ENCODE data around the gene GTPBP2.

GRCh38 chr6:43593938-43594337 is 35.1 kb downstream of the GTPBP2 start:
- TF ChIP-seq CTCF (conservative IDR thresholded peaks at IDR 0.05; ENCODE audit: low read depth, low read length) (no peak), POLR2A (IDR thresholded peaks at IDR 0.05; ENCODE audit: low read depth, low read length) (no peak), BHLHE40 (IDR thresholded peaks at IDR 0.05; ENCODE audit: low read depth, low read length) (no peak), USF2 (IDR thresholded peaks at IDR 0.05; ENCODE audit: low read depth, low read length) (no peak), RFX5 (IDR thresholded peaks at IDR 0.05; ENCODE audit: low read depth, low read length) (no peak), MAZ (IDR thresholded peaks at IDR 0.05; ENCODE audit: borderline replicate concordance, low read depth, low read length) (no peak), NFE2L2 (IDR thresholded peaks at IDR 0.05; ENCODE audit: low read depth, low read length) (no peak), SMC3 (IDR thresholded peaks at IDR 0.05; ENCODE audit: low read depth, low read length) (no peak), FOS (IDR thresholded peaks at IDR 0.05; ENCODE audit: low read depth, low read length) (no peak), MXI1 (IDR thresholded peaks at IDR 0.05; ENCODE audit: borderline replicate concordance, low read depth, low read length) (no peak)

Data from IMR-90 (cell line).